Sciatic nerve (tissue), 2 donors: Measurements from ENCODE around the gene KL. TPM values are rescaled to one million over a fixed set of nuclear protein-coding genes. Genes with fewer than 3 reads are reported as not detected.

Source experiments
- ATAC-seq: fragments of 200-7000 bp; cut with Tn5 transposase; one replicate; pipeline ENCODE4 v1.9.1; 2020; ENCODE audit warnings: mild to moderate bottlenecking, moderate library complexity
- DNase-seq: peaks from one replicate; pipeline ENCODE4 v3.0.0-alpha.2; 2020; ENCODE audit warnings: low spot score
- intact Hi-C: fragments of 100-400 bp; cut with DNase I; formaldehyde crosslinking; loops from one replicate; pipeline ENCODE4 v1.14.2; 2022
- total RNA-seq: library from RNA; stranded (reverse); fragmentation: NEBNext Ultra II Directional; extraction: Animal tissue kit (Norgen Biotek cat#: 25700); gene quantifications from one replicate; pipeline ENCODE4 v1.2.1, GENCODE V29; 2021
- donor health status: DM: no; HTN: no; CAD: no.
- donor health status: DM: no; HTN: no; CAD: no.

Gene KL
- total RNA-seq, 1 donor from 2014 or later, result 7.4 TPM

GRCh38 chr13:33103457-33103856 is 87.2 kb downstream of the KL start:
- intact Hi-C loops, result no loop called here
- DNase-seq (no peak), ATAC-seq (no peak)

- ATAC-seq, result peak; percentile 61
- DNase-seq, result no peak
- intact Hi-C loops, result no loop called here
Observed at GRCh38 chr13:33105387-33106005, 89.3 kb downstream of the KL start.

GRCh38 chr13:33106656-33107360 is 90.6 kb downstream of the KL start:
- DNase-seq, result no peak
- intact Hi-C loops, result no loop called here
- no peak for ATAC-seq

- intact Hi-C loops, result no loop called here
- ATAC-seq, result no peak
- DNase-seq, result no peak
Observed at GRCh38 chr13:33107361-33107760, 91.1 kb downstream of the KL start.

GRCh38 chr13:33108620-33109019 is 92.4 kb downstream of the KL start:
- ATAC-seq, result no peak
- intact Hi-C loops, result no loop called here
- no peak for DNase-seq

- DNase-seq (no peak), ATAC-seq (peak; percentile 11)
- intact Hi-C loops, result no loop called here
Observed at GRCh38 chr13:33109271-33109697, 93.1 kb downstream of the KL start.

- intact Hi-C loops, result no loop called here
Observed at GRCh38 chr13:33109801-33110200, 93.6 kb downstream of the KL start.

GRCh38 chr13:33110386-33110712 is 94.1 kb downstream of the KL start:
- intact Hi-C loops, result no loop called here
- ATAC-seq (peak; percentile 76), DNase-seq (no peak)

More at GRCh38 chr13:33109801-33110200, 93.6 kb downstream of the KL start:
- ATAC-seq, result no peak
- no peak for DNase-seq

- DNase-seq, result peak; percentile 78
- ATAC-seq, result peak; percentile 81
- intact Hi-C loops, result no loop called here
Observed at GRCh38 chr13:33110713-33111413, 94.6 kb downstream of the KL start.

GRCh38 chr13:33111414-33112110 is 95.3 kb downstream of the KL start:
- intact Hi-C loops, result no loop called here
- no peak for DNase-seq
- ATAC-seq, result no peak

- intact Hi-C loops, result no loop called here
Observed at GRCh38 chr13:33112766-33113165, 96.5 kb downstream of the KL start.

GRCh38 chr13:33114146-33114545 is 97.9 kb downstream of the KL start:
- no peak for DNase-seq
- intact Hi-C loops, result no loop called here
- ATAC-seq, result no peak

More at GRCh38 chr13:33112766-33113165, 96.5 kb downstream of the KL start:
- no peak for DNase-seq
- ATAC-seq, result peak; percentile 6

GRCh38 chr13:33115274-33115673 is 99.1 kb downstream of the KL start:
- intact Hi-C loops, result no loop called here
- no peak for DNase-seq
- no peak for ATAC-seq
